Measurements from ENCODE around the gene ZNRF2. TPM values are rescaled to one million over a fixed set of nuclear protein-coding genes. Genes with fewer than 3 reads are reported as not detected.

The ZNRF2 gene
- 11.6 to 12.5 TPM (median 12.1 TPM) in 3 replicates for total RNA-seq

DNA sequence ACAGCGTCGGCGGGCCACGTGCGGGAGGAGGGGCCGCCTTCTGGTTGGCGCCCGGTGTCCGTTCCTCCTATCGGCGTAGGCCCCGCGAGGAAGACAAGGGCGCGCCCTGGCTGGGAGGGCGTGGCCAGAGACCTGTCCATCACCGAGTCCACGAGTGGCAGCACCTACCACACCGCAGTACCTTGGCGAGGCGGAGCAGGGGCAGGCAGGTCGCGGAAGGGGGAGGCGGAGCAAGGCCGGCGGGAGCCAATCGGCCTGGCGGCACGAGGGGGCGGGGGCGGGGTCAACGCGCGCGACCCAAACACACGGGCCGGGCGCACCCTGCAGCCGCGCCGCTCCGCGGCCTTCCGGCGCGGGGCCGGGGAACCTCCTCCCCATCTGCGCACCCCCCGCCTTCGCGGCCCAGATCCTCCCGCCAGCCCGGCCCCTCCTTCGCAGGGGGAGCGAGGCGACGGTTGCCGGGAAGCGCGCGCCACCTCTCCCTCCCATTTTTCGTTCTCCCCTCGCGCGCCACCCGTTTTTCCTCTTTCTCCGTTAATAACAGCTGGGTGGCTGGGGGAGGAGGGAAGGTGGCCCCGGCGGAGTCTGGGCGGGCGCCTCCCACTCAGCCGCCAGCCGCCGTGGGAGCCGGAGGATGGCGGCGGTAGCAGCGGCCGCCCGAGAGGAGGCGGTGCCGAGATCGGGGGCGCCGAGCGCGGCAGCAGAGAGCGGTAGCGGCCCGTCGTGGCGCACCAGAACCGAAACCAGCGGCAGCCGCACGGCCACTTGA, at the start of gene ZNRF2:
Gene ZNRF2, plus strand, starts transcription at position 300 of the 769 bp plus-strand sequence. CDS start 761 bp downstream, outside the sequence.
- Mint-ChIP-seq H3K4me3 (peak within 1 kb of the TSS; percentile 73), H3K4me1 (peaks cover 36% of the 10 kb centered on the region), H3K9me3 (no peaks in the 10 kb centered on the region), H3K36me3 (no peaks in the 10 kb centered on the region), H3K27me3 (ENCODE audit: low read depth) (no peaks in the 10 kb centered on the region), H3K27ac (peak within 1 kb of the TSS; percentile 95)
- peak; percentile 87 to 92 for DNase-seq (ENCODE audit: low spot score in 2 of 2, unreplicated experiment in 2 of 2)
- TF ChIP-seq CTCF (IDR thresholded peaks at IDR 0.05; ENCODE audit: unreplicated experiment) = no peak

DNA sequence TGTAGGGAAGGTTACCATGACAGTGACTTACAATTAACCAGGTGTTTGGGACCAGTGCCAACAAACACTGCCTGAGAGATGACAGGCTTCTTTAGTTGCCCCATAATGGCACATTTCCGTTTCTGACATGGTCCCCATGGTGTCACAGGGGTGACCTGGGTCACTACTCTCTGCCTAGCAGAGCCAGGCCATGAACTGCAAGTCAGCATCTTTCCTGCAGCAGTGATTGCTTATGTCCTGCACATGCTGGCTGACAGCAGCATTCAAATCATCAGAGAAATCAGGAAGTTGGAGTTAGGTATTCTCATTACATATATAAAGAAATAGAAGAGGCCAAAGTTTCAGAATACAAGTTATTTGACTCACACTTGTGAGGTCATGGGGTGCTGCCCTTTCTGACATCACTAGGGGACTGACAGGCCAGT, 47.1 kb upstream of the ZNRF2 start:
- Mint-ChIP-seq H3K27me3 (ENCODE audit: low read depth) (no peaks in the 10 kb centered on the region), H3K36me3 (no peaks in the 10 kb centered on the region), H3K9me3 (peaks cover 7% of the 10 kb centered on the region), H3K4me3 (no peak overlapping the region), H3K27ac (no peak overlapping the region), H3K4me1 (peaks cover 7% of the 10 kb centered on the region)
- DNase-seq (ENCODE audit: low spot score in 2 of 2, unreplicated experiment in 2 of 2) = no peak
- TF ChIP-seq CTCF (IDR thresholded peaks at IDR 0.05; ENCODE audit: unreplicated experiment) = no peak

DNA sequence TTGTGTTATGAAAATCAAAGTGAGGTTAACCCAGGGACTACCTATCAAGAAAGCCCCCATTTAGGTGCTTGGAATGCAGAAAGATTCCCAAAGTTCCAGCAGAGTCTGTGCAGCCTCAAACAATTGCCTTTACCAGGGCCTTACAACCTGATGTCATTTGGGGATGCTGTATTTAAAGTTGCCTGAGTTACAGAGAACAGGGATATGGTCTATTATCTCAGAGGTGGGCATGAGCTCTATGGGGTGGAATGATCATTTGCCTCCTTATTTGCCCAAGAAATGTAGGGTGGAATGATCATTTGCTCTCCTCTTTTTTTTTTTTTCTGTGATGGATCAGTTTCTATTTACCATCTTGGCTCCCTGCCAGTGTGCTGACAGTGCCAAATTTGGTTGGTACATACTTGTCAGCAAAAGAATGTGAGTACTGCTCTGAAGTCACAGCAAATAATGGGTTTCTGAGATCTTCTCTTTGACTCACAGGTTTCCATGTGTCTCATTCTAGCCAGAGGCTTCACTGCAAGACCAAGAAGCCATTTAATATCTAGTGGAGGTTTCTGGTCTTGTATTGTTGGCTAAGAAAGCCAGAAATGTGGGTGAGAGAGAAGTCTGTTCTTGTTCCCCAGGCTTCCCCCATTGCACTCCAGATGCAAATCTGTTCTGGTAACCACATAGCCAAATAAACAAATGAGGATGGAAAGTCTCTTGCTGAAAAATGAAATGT, 45.5 kb upstream of the ZNRF2 start:
- peaks cover 7% of the 10 kb centered on the region for H3K9me3 Mint-ChIP-seq
- no peak for TF ChIP-seq CTCF (IDR thresholded peaks at IDR 0.05; ENCODE audit: unreplicated experiment)
- peaks cover 7% of the 10 kb centered on the region for H3K4me1 Mint-ChIP-seq
- H3K27me3 Mint-ChIP-seq (ENCODE audit: low read depth) = no peaks in the 10 kb centered on the region
- H3K4me3 Mint-ChIP-seq = no peak overlapping the region
- peak overlapping the region; percentile 39 for H3K27ac Mint-ChIP-seq
- DNase-seq (ENCODE audit: low spot score in 2 of 2, unreplicated experiment in 2 of 2) = no peak
- no peaks in the 10 kb centered on the region for H3K36me3 Mint-ChIP-seq

DNA sequence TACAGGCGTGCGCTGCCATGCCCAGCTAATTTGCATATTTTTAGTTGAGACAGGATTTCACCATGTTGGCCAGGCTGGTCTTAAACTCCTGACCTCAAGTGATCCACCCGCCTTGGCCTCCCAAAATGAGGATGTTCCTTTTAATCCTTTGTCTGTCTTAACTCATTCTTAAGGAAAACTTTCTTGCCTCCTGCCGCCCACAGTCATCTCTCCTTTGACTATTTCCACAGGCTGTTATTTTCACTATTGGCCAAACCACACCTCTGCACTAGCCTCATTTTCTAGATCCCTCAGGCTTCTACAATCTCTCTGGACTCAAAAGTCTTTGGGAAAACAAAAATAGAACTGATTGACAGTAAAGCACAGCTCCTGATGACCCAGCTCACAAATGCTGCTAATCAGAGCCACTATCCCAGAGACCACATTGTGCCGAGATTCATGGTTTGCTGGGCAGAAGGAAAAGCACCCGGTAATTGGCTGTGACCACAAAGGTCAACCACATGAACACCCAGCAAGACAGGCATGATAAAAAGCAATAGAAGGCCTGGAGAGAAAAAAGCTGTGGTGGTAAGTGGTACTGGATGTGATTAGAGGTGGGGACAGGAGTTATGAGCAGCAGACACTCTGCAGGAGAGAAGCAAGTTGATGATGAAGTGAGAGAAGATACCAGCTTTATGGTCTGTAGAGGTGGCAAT, 44.1 kb upstream of the ZNRF2 start:
- Mint-ChIP-seq H3K27ac (no peak overlapping the region), H3K9me3 (peaks cover 7% of the 10 kb centered on the region)
- DNase-seq (ENCODE audit: low spot score in 2 of 2, unreplicated experiment in 2 of 2) = no peak

More for the DNA sequence above, 44.1 kb upstream of the ZNRF2 start:
- no peak for TF ChIP-seq CTCF (IDR thresholded peaks at IDR 0.05; ENCODE audit: unreplicated experiment)
- peaks cover 7% of the 10 kb centered on the region for H3K4me1 Mint-ChIP-seq
- H3K36me3 Mint-ChIP-seq = no peaks in the 10 kb centered on the region
- H3K27me3 Mint-ChIP-seq (ENCODE audit: low read depth) = no peaks in the 10 kb centered on the region
- no peak overlapping the region for H3K4me3 Mint-ChIP-seq
